DND-41 (cell line): ENCODE data around the gene EHMT1.

Experiments used
- CTCF ChIP-seq: IDR thresholded peaks from 2 replicates; pipeline ENCODE4 v1.5.1; 2012; ENCODE audit warnings: borderline replicate concordance, low read length, moderate library complexity, mild to moderate bottlenecking; ENCODE audit not compliant: poor library complexity, severe bottlenecking; ENCODE audit errors: extremely low read depth
- EZH2 ChIP-seq: IDR thresholded peaks from 3 replicates; pipeline ENCODE4 v1.6.1; 2012; ENCODE audit warnings: borderline replicate concordance, low read depth, mild to moderate bottlenecking, moderate library complexity, low read length, inconsistent platforms; ENCODE audit not compliant: severe bottlenecking

GRCh38 chr9:137665226-137665625, 46.4 kb downstream of the EHMT1 start:
- no peak for TF ChIP-seq CTCF
- TF ChIP-seq EZH2: no peak
